IMR-90 (cell line): Measurements from ENCODE around the gene ADPGK. TPM values are rescaled to one million over a fixed set of nuclear protein-coding genes. Genes with fewer than 3 reads are reported as not detected.

Experiments used
- ATAC-seq: fragments of 200-7000 bp; cut with Tn5 transposase; 2 replicates; pipeline ENCODE4 v1.9.1; 2020; ENCODE audit warnings: low read depth, mild to moderate bottlenecking, moderate library complexity
- BruUV-seq: library from RNA; stranded (reverse); fragments of 400-500 nt; replicated peaks from 2 replicates; lab custom pipeline; 2021; lab: Mats Ljungman, UMichigan
- CTCF ChIA-PET: fragments of 300-600 bp; formaldehyde crosslinking; extraction: SDS; loops from one replicate; lab custom pipeline; 2021; ENCODE audit warnings: antibody characterized with exemption; lab: Yijun Ruan, JAX
- POLR2A ChIA-PET: fragments of 300-600 bp; sonication (Branson Sonifier 250); formaldehyde crosslinking; loops from one replicate; lab custom pipeline; 2022; ENCODE audit warnings: antibody characterized with exemption; ENCODE audit not compliant: unreplicated experiment; lab: Charles Lee
- DNase-seq: peaks from one replicate; pipeline ENCODE4 v3.0.0; 2013
- H2AFZ ChIP-seq: replicated peaks from 2 replicates; pipeline ENCODE3; 2013; ENCODE audit warnings: low read length, mild to moderate bottlenecking; ENCODE audit not compliant: poor library complexity
- H2AK5ac ChIP-seq: 2 replicates; pipeline ENCODE4 v1.6.1; 2013; ENCODE audit warnings: low read depth, low read length, inconsistent platforms
- H2AK9ac ChIP-seq: replicated peaks from 2 replicates; pipeline ENCODE3; 2013; ENCODE audit warnings: mild to moderate bottlenecking, low read depth, low read length, moderate library complexity; ENCODE audit not compliant: poor library complexity
- H2BK120ac ChIP-seq: 2 replicates; pipeline ENCODE4 v1.6.1; 2013; ENCODE audit warnings: low read depth, low read length, inconsistent platforms
- H2BK15ac ChIP-seq: 3 replicates; pipeline ENCODE4 v1.6.1; 2013; ENCODE audit warnings: low read depth, low read length, inconsistent platforms
- H2BK20ac ChIP-seq: 2 replicates; pipeline ENCODE4 v1.6.1; 2013; ENCODE audit warnings: low read depth, mild to moderate bottlenecking, inconsistent platforms, low read length, moderate library complexity
- H2BK5ac ChIP-seq: 2 replicates; pipeline ENCODE4 v1.6.1; 2013; ENCODE audit warnings: mild to moderate bottlenecking, low read depth, low read length, inconsistent platforms; ENCODE audit not compliant: poor library complexity, severe bottlenecking
- H3K14ac ChIP-seq: replicated peaks from 2 replicates; pipeline ENCODE4 v1.6.1; 2013; ENCODE audit warnings: low read depth, low read length, inconsistent platforms
- H3K18ac ChIP-seq: 2 replicates; pipeline ENCODE4 v1.6.1; 2013; ENCODE audit warnings: low read depth, low read length, control low read depth
- H3K23ac ChIP-seq: 2 replicates; pipeline ENCODE4 v1.6.1; 2013; ENCODE audit warnings: low read depth, low read length, inconsistent platforms
- H3K27ac ChIP-seq: 2 replicates; pipeline ENCODE4 v1.5.1; 2013; ENCODE audit warnings: mild to moderate bottlenecking, control low read depth, low read length; ENCODE audit not compliant: insufficient read depth
- H3K27me3 ChIP-seq: 2 replicates; pipeline ENCODE4 v1.6.1; 2013; ENCODE audit warnings: low read length; ENCODE audit not compliant: control insufficient read depth, insufficient read depth
- H3K36me3 ChIP-seq: 2 replicates; pipeline ENCODE4 v1.6.1; 2013; ENCODE audit warnings: low read length, mixed read lengths; ENCODE audit not compliant: control insufficient read depth, insufficient read depth
- H3K4ac ChIP-seq: 2 replicates; pipeline ENCODE4 v1.6.1; 2013; ENCODE audit warnings: low read depth, low read length, inconsistent platforms
- H3K4me1 ChIP-seq: 2 replicates; pipeline ENCODE4 v1.6.1; 2013; ENCODE audit warnings: low read length, mixed read lengths; ENCODE audit not compliant: control insufficient read depth, insufficient read depth
- H3K4me2 ChIP-seq: 2 replicates; pipeline ENCODE4 v1.6.1; 2013; ENCODE audit warnings: low read depth, mild to moderate bottlenecking, control low read depth, low read length, moderate library complexity
- H3K4me3 ChIP-seq: 2 replicates; pipeline ENCODE4 v1.5.1; 2013; ENCODE audit warnings: low read depth, mild to moderate bottlenecking, control low read depth, low read length, moderate library complexity; ENCODE audit not compliant: insufficient read depth
- H3K56ac ChIP-seq: 2 replicates; pipeline ENCODE4 v1.6.1; 2013; ENCODE audit warnings: low read length, inconsistent platforms; ENCODE audit not compliant: insufficient read depth; ENCODE audit errors: extremely low read depth
- H3K79me1 ChIP-seq, 2 experiments: 2 replicates each; pipeline ENCODE4 v1.6.1; 2013; ENCODE audit warnings: low read length in 2 of 2, inconsistent platforms in 1 of 2, low read depth in 1 of 2
- H3K9ac ChIP-seq: 2 replicates; pipeline ENCODE4 v1.6.1; 2013; ENCODE audit warnings: low read depth, low read length, control low read depth
- H3K9me1 ChIP-seq: 2 replicates; pipeline ENCODE4 v1.6.1; 2013; ENCODE audit warnings: low read length, inconsistent platforms; ENCODE audit not compliant: insufficient read depth
- H3K9me3 ChIP-seq: 2 replicates; pipeline ENCODE4 v1.6.1; 2013; ENCODE audit warnings: low read length; ENCODE audit not compliant: control insufficient read depth, insufficient read depth
- H4K20me1 ChIP-seq: 2 replicates; pipeline ENCODE4 v1.6.1; 2013; ENCODE audit warnings: low read length, inconsistent platforms; ENCODE audit not compliant: insufficient read depth
- H4K5ac ChIP-seq: 2 replicates; pipeline ENCODE4 v1.6.1; 2013; ENCODE audit warnings: mild to moderate bottlenecking, low read depth, low read length, control low read depth
- H4K8ac ChIP-seq, 2 experiments: 2 replicates each; pipeline ENCODE4 v1.6.1; 2013; ENCODE audit warnings: low read depth in 2 of 2, low read length in 2 of 2, control low read depth in 1 of 2, inconsistent platforms in 1 of 2
- H4K91ac ChIP-seq: 2 replicates; pipeline ENCODE4 v1.6.1; 2013; ENCODE audit warnings: low read depth, low read length, inconsistent platforms; ENCODE audit not compliant: insufficient read depth
- CEBPB ChIP-seq: IDR thresholded peaks from 2 replicates; pipeline ENCODE4 v1.6.1; 2012; ENCODE audit warnings: low read depth, low read length, improper control_type of control experiment
- ELK1 ChIP-seq: fragments of 150-350 bp; IDR thresholded peaks from 2 replicates; pipeline ENCODE4 v1.6.1; 2016; ENCODE audit warnings: low read depth, mild to moderate bottlenecking, low read length, moderate library complexity, borderline replicate concordance
- FOS ChIP-seq: fragments of 150-350 bp; IDR thresholded peaks from 2 replicates; pipeline ENCODE4 v1.6.1; 2016; ENCODE audit warnings: low read depth, low read length
- MAFK ChIP-seq: IDR thresholded peaks from 2 replicates; pipeline ENCODE4 v1.6.1; 2012; ENCODE audit warnings: low read depth, low read length, improper control_type of control experiment
- MAZ ChIP-seq: IDR thresholded peaks from 2 replicates; pipeline ENCODE4 v1.6.1; 2012; ENCODE audit warnings: low read depth, mild to moderate bottlenecking, low read length, improper control_type of control experiment, moderate library complexity, borderline replicate concordance
- NFE2L2 ChIP-seq: fragments of 150-350 bp; IDR thresholded peaks from 2 replicates; pipeline ENCODE4 v1.6.1; 2016; ENCODE audit warnings: low read depth, mild to moderate bottlenecking, low read length
- POLR2A ChIP-seq: IDR thresholded peaks from 2 replicates; pipeline ENCODE4 v1.6.1; 2012; ENCODE audit warnings: mild to moderate bottlenecking, low read depth, low read length
- RAD21 ChIP-seq: IDR thresholded peaks from 2 replicates; pipeline ENCODE4 v1.6.1; 2012; ENCODE audit warnings: low read length, improper control_type of control experiment
- RCOR1 ChIP-seq: IDR thresholded peaks from 2 replicates; pipeline ENCODE4 v1.6.1; 2012; ENCODE audit warnings: mild to moderate bottlenecking, low read length, improper control_type of control experiment; ENCODE audit not compliant: insufficient replicate concordance
- RFX5 ChIP-seq: IDR thresholded peaks from 2 replicates; pipeline ENCODE4 v1.8.0; 2012; ENCODE audit warnings: low read depth, mild to moderate bottlenecking, low read length, moderate library complexity
- USF2 ChIP-seq: fragments of 150-350 bp; IDR thresholded peaks from 2 replicates; pipeline ENCODE4 v1.6.1; 2017; ENCODE audit warnings: mild to moderate bottlenecking, antibody characterized with exemption, low read length, low read depth
- WGBS, 2 experiments: methylation state at CpG; one replicate each; pipeline versions ENCODE4 v1.1.5 to v1.1.7; 2013; ENCODE audit warnings: missing lambda C conversion rate in 2 of 2; ENCODE audit not compliant: insufficient read length in 1 of 2; ENCODE audit errors: extremely low coverage in 2 of 2; 5-methylcytosine and 5-hydroxymethylcytosine counted together
- dilution Hi-C: fragments of 300-500 bp; cut with HindIII; formaldehyde crosslinking; loops from one replicate; pipeline ENCODE4 v1.14.3; 2018; ENCODE audit warnings: low sequenced_read_pairs; ENCODE audit not compliant: unreplicated experiment
- in situ Hi-C: fragments of 300-500 bp; cut with MboI; formaldehyde crosslinking; loops from 3 replicates; pipeline ENCODE4 v1.14.3; 2019; ENCODE audit warnings: low sequenced_read_pairs, inconsistent platforms, mixed read lengths
- intact Hi-C: fragments of 100-400 bp; cut with micrococcal nuclease; formaldehyde crosslinking; loops from 2 replicates; pipeline ENCODE4 v1.10.0; 2022
- polyA plus RNA-seq, 3 experiments: library from polyadenylated mRNA; depleted of rRNA; stranded (reverse); fragments of >200 nt; gene quantifications; 2 replicates each; pipeline ENCODE4 v1.2.3, GENCODE V29; 2012; ENCODE audit warnings: low replicate concordance in 1 of 3
- total RNA-seq: library from RNA; depleted of rRNA; stranded (reverse); fragments of >200 nt; gene quantifications from 2 replicates; pipeline ENCODE4 v1.2.3, GENCODE V29; 2012

The ADPGK gene
- total and polyA plus RNA-seq, 2 of the 4 experiments (the other 2 are of a cell fraction), result 53.2 to 62.8 TPM

GRCh38 chr15:72824112-72824511, 40.6 kb upstream of the ADPGK start:
- H2BK120ac ChIP-seq, result no peak overlapping the region
- H3K79me1 ChIP-seq, result no peaks in the 10 kb centered on the region
- BruUV-seq, result no TSS peak
- no peak overlapping the region for H3K4me3 ChIP-seq
- no peak overlapping the region for H2BK20ac ChIP-seq
- H4K8ac ChIP-seq, result no peak overlapping the region
- H2AFZ ChIP-seq, result no peak overlapping the region
- no peaks in the 10 kb centered on the region for H3K4me1 ChIP-seq
- H3K14ac ChIP-seq, result no peak overlapping the region
- no peak overlapping the region for H4K5ac ChIP-seq
- TF ChIP-seq RFX5, result no peak
- no peak for TF ChIP-seq POLR2A
- no peak for TF ChIP-seq CEBPB
- no peak for TF ChIP-seq MAZ
- TF ChIP-seq USF2, result no peak
- TF ChIP-seq NFE2L2, result no peak
- no peak for TF ChIP-seq FOS
- no peak for TF ChIP-seq RAD21
- no peak for TF ChIP-seq MAFK
- no peak for TF ChIP-seq ELK1
- no peak for TF ChIP-seq RCOR1
- CTCF ChIA-PET, result no interaction called here
- no peak overlapping the region for H2BK15ac ChIP-seq
- peaks cover 8% of the 10 kb centered on the region for H3K9me1 ChIP-seq
- DNase-seq, result no peak
- no peak overlapping the region for H3K4me2 ChIP-seq
- H2AK9ac ChIP-seq, result no peak overlapping the region
- H4K91ac ChIP-seq, result no peak overlapping the region
- dilution Hi-C loops, result no loop called here
- H3K4ac ChIP-seq, result no peak overlapping the region
- in situ Hi-C loops, result no loop called here
- H3K27me3 ChIP-seq, result peaks cover 42% of the 10 kb centered on the region
- POLR2A ChIA-PET, result no interaction called here
- H3K23ac ChIP-seq, result no peak overlapping the region
- H3K56ac ChIP-seq, result no peak overlapping the region
- H3K9me3 ChIP-seq, result no peaks in the 10 kb centered on the region; the same call in 1 of the 2 replicates
- H3K36me3 ChIP-seq, result no peaks in the 10 kb centered on the region
- H3K18ac ChIP-seq, result no peak overlapping the region
- intact Hi-C loops, result no loop called here
- no peak overlapping the region for H2BK5ac ChIP-seq
- WGBS, 2 experiments, result 36% methylated on average over 5 of the region's 14 CpGs; no CpG with 5 or more reads in 1 of the 2 experiments
- no peak overlapping the region for H3K27ac ChIP-seq
- no peaks in the 10 kb centered on the region for H4K20me1 ChIP-seq
- ATAC-seq, result no peak
- no peak overlapping the region for H2AK5ac ChIP-seq
- H3K9ac ChIP-seq, result no peak overlapping the region
